H1 (cell line): ENCODE data around the gene LHB. TPM values are rescaled to one million over a fixed set of nuclear protein-coding genes. Genes with fewer than 3 reads are reported as not detected.

Source experiments
- CHD1 ChIP-seq: IDR thresholded peaks from 2 replicates; pipeline ENCODE4 v1.6.1; 2012; ENCODE audit warnings: low read depth, low read length, improper control_type of control experiment
- CREB1 ChIP-seq: IDR thresholded peaks from 2 replicates; pipeline ENCODE4 v1.6.1; 2012; ENCODE audit warnings: inconsistent platforms
- KDM5A ChIP-seq: fragments of 200-600 bp; IDR thresholded peaks from 2 replicates; pipeline ENCODE4 v1.7.1; 2012; ENCODE audit warnings: mild to moderate bottlenecking, low read length, inconsistent platforms, mixed read lengths
- NRF1 ChIP-seq: IDR thresholded peaks from 2 replicates; pipeline ENCODE4 v1.6.1; 2011; ENCODE audit warnings: mild to moderate bottlenecking, low read depth, low read length, improper control_type of control experiment
- RAD21 ChIP-seq, 2 experiments: IDR thresholded peaks in 1 of 2; conservative IDR thresholded peaks in 1 of 2; 2 replicates each; pipeline ENCODE4 v1.6.1; 2011; ENCODE audit warnings: low read depth in 2 of 2, low read length in 2 of 2, improper control_type of control experiment in 1 of 2, inconsistent platforms in 1 of 2, mild to moderate bottlenecking in 1 of 2, moderate library complexity in 1 of 2
- RNF2 ChIP-seq: fragments of 200-900, 300-1000 bp; sonication (generic); IDR thresholded peaks from 2 replicates; pipeline ENCODE4 v1.7.1; 2016; ENCODE audit warnings: borderline replicate concordance, low read depth, mild to moderate bottlenecking, antibody characterized with exemption, low read length; ENCODE audit not compliant: poor library complexity, severe bottlenecking; ENCODE audit errors: missing control alignments
- SP4 ChIP-seq: IDR thresholded peaks from 2 replicates; pipeline ENCODE4 v1.6.1; 2012; ENCODE audit warnings: low read length, inconsistent platforms
- TBP ChIP-seq: IDR thresholded peaks from 2 replicates; pipeline ENCODE4 v1.6.1; 2011; ENCODE audit warnings: low read depth, low read length, improper control_type of control experiment
- YY1 ChIP-seq: IDR thresholded peaks from 2 replicates; pipeline ENCODE4 v1.6.1; 2011; ENCODE audit warnings: low read depth, mild to moderate bottlenecking, low read length
- polyA plus RNA-seq, 7 experiments: library from polyadenylated mRNA; depleted of rRNA in 3 of 7; stranded (reverse) in 5 of 7; unstranded in 2 of 7; fragments of >200 nt in 5 of 7; fragments of 200-250 nt in 2 of 7; gene quantifications; 1 replicate in 5 of 7; 2 replicates in 1 of 7; 4 replicates in 1 of 7; pipeline versions ENCODE4 v1.2.1 to v1.2.3, GENCODE V29; 2011 to 2013; ENCODE audit warnings: missing spikeins in 2 of 7, mixed read lengths in 2 of 7
- total RNA-seq: library from RNA; stranded (reverse); fragmentation: NEBNext Ultra II Directional; extraction: Animal tissue kit (Norgen Biotek cat#: 25700); gene quantifications from 2 replicates; pipeline ENCODE4 v1.2.1, GENCODE V29; 2021

Gene LHB
- total and polyA plus RNA-seq, 2 of the 8 experiments (the other 6 are each of a cell fraction or from before 2014, with no cell fraction given) = 0.53 TPM; not detected in 1

DNA sequence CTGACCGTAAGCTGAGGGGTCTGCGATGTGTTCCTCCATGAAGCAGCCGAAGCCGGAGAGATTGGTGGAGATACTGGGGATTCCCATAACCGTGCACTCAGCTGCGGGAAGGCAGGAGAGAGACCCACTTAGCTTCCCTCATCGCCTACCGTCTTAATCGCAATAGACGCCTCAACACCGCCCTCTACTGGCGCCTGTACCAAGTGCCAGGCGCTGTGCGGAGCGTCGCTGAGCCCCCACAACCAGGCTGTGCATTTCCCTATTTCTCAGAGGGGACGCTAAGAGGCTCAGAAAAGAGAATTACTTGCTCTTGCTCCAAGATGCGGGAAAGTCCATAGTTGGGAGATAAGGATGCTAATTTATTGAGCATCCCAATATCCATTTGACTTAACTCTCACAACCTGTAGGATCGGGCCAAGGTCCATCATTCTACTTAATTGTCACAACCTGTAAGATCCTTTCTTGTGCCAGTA lies 45.9 kb downstream of the LHB start (continued):
- TF ChIP-seq RAD21 (IDR thresholded peaks at IDR 0.05 in 1 of 2, conservative IDR thresholded peaks at IDR 0.05 in 1 of 2; ENCODE audit: low read depth in 2 of 2, low read length in 2 of 2) (peak; percentile 87 to 93), RNF2 (no peak), SP4 (0 out of 2 replicates have a peak, but pooled peaks have one; percentile 70), YY1 (no peak), NRF1 (no peak), CHD1 (no peak), KDM5A (no peak), TBP (0 out of 2 replicates have a peak, but pooled peaks have one; percentile 34), CREB1 (0 out of 2 replicates have a peak, but pooled peaks have one; percentile 22)
- TF ChIP-seq, all 59 proteins: peak for 7
